Mammary epithelial cell (primary cell): ENCODE data around the gene HIVEP1.

Experiments used
- EZH2 ChIP-seq: IDR thresholded peaks from 2 replicates; pipeline ENCODE4 v1.6.1; 2012; ENCODE audit warnings: low read length, inconsistent platforms, borderline replicate concordance
- TF ChIP-seq, protein P1 (sequence below), 2 donors: IDR thresholded peaks in 1 of 2; conservative IDR thresholded peaks in 1 of 2; 2 replicates each; pipeline ENCODE4 v1.5.1; 2011 to 2012; ENCODE audit warnings: inconsistent platforms in 2 of 2, low read length in 2 of 2, mild to moderate bottlenecking in 2 of 2, control low read depth in 1 of 2, low read depth in 1 of 2; ENCODE audit not compliant: insufficient read depth in 1 of 2; ENCODE audit errors: extremely low read depth in 1 of 2

- TF ChIP-seq, protein P1, sequence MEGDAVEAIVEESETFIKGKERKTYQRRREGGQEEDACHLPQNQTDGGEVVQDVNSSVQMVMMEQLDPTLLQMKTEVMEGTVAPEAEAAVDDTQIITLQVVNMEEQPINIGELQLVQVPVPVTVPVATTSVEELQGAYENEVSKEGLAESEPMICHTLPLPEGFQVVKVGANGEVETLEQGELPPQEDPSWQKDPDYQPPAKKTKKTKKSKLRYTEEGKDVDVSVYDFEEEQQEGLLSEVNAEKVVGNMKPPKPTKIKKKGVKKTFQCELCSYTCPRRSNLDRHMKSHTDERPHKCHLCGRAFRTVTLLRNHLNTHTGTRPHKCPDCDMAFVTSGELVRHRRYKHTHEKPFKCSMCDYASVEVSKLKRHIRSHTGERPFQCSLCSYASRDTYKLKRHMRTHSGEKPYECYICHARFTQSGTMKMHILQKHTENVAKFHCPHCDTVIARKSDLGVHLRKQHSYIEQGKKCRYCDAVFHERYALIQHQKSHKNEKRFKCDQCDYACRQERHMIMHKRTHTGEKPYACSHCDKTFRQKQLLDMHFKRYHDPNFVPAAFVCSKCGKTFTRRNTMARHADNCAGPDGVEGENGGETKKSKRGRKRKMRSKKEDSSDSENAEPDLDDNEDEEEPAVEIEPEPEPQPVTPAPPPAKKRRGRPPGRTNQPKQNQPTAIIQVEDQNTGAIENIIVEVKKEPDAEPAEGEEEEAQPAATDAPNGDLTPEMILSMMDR (conservative IDR thresholded peaks at IDR 0.05 in 1 of 2, IDR thresholded peaks at IDR 0.05 in 1 of 2; ENCODE audit: extremely low read depth in 1 of 2, insufficient read depth in 1 of 2, low read depth in 1 of 2, low read length in 2 of 2), result no peak
- no peak for TF ChIP-seq EZH2
These were observed 188.6 kb downstream of the HIVEP1 start for GRCh38 chr6:12200761-12201160.
